Measurements from ENCODE around the gene SLC16A6. TPM values are rescaled to one million over a fixed set of nuclear protein-coding genes. Genes with fewer than 3 reads are reported as not detected.
"Not testable (repeated sequence)": the region's sequence is repeated elsewhere in the genome, so short reads cannot be mapped to it uniquely, and the experiment has no call there.

SLC16A6 gene
- polyA plus RNA-seq, 1 donor (not counting 4 experiments of a cell fraction or from before 2014, with no cell fraction given) = 0.14 TPM

DNA sequence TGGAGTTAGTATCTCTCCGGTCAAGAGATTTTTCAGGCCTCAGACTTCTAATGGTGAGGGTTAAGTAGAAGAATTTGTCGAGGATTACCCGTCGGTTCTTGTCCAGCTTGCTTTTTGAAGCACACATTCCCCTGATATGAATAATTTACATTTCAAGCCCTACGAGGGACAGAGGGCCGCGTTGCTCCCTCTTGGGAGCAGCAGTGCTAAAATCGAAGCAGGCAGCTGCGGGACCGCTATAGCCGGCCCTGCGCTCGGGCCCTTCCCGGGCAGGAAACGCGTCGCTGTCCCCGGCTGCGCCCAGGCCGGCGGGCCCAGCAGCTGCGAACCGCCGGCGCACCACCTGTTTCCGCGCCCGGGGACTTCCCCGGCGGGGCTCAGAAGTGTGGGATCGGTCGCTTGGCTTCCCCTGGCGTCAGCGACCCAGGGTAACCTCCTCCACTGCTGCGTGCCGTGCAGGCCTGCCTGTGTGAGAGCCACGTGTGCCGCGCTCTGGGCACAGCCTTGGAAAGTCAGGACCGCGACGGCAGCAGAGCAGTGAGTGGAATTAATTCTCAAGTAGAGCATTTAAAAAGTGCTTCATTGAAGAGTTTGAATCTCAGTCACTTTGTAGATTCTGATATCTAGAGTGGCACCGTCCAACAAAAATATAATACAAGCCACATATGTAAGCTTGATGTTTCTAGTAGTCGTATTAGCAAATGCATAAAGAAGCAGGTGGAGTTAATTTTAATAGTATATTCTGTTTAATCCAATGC is 31.9 kb downstream of the SLC16A6 start:
- H3K4me1 ChIP-seq (ENCODE audit: control insufficient read depth, extremely low read depth, insufficient read depth, low read length); H3K9me1 ChIP-seq (ENCODE audit: control insufficient read depth, extremely low read depth, insufficient read depth, low read length); H3K27me3 ChIP-seq (ENCODE audit: control insufficient read depth, extremely low read depth, insufficient read depth, low read length); DNase-seq (ENCODE audit: low read depth, low spot score); H3K27ac ChIP-seq (ENCODE audit: control insufficient read depth, insufficient read depth, low read length); dilution Hi-C loops (cut with MboI; ENCODE audit: extremely low pct_ligation_motif_present, low sequenced_read_pairs); H3K79me2 ChIP-seq (ENCODE audit: control insufficient read depth, insufficient read depth, low read length); H3K9me3 ChIP-seq (ENCODE audit: control insufficient read depth, low read depth, low read length); H4K20me1 ChIP-seq (ENCODE audit: control insufficient read depth, extremely low read depth, insufficient read depth, low read length): not testable (repeated sequence)
- H3K36me3 ChIP-seq (ENCODE audit: control insufficient read depth in 2 of 2, extremely low read depth in 1 of 2, insufficient read depth in 2 of 2, low read length in 2 of 2) = peaks cover 3 to 12% of the 10 kb centered on the region in 2 experiments
- peak overlapping the region; percentile 59 for H2AFZ ChIP-seq (ENCODE audit: control insufficient read depth, low read length)
- peak; percentile 46 for FAIRE-seq
- peak overlapping the region in 1 of 3 experiments; percentile 33 for H3K4me3 ChIP-seq (ENCODE audit: control insufficient read depth in 2 of 3, extremely low read depth in 1 of 3, insufficient read depth in 2 of 3, low read depth in 1 of 3, low read length in 3 of 3)
- H3K9ac ChIP-seq (ENCODE audit: control insufficient read depth, extremely low read depth, insufficient read depth, low read length) = peak overlapping the region; percentile 15
- peak overlapping the region; percentile 60 for H3K4me2 ChIP-seq (ENCODE audit: control insufficient read depth, extremely low read depth, insufficient read depth, low read depth, low read length)

GRCh38 chr17:68257934-68258333 is 33.0 kb downstream of the SLC16A6 start:
- TF ChIP-seq, protein P1, sequence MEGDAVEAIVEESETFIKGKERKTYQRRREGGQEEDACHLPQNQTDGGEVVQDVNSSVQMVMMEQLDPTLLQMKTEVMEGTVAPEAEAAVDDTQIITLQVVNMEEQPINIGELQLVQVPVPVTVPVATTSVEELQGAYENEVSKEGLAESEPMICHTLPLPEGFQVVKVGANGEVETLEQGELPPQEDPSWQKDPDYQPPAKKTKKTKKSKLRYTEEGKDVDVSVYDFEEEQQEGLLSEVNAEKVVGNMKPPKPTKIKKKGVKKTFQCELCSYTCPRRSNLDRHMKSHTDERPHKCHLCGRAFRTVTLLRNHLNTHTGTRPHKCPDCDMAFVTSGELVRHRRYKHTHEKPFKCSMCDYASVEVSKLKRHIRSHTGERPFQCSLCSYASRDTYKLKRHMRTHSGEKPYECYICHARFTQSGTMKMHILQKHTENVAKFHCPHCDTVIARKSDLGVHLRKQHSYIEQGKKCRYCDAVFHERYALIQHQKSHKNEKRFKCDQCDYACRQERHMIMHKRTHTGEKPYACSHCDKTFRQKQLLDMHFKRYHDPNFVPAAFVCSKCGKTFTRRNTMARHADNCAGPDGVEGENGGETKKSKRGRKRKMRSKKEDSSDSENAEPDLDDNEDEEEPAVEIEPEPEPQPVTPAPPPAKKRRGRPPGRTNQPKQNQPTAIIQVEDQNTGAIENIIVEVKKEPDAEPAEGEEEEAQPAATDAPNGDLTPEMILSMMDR (optimal IDR thresholded peaks at IDR 0.05 in 1 of 3, IDR thresholded peaks at IDR 0.05 in 1 of 3, conservative IDR thresholded peaks at IDR 0.05 in 1 of 3; ENCODE audit: extremely low read depth in 1 of 3, insufficient read depth in 2 of 3, low read length in 3 of 3) = no peak
- TF ChIP-seq EZH2 (IDR thresholded peaks at IDR 0.05; ENCODE audit: low read length) = no peak
- Histone ChIP-seq H4K20me1 (ENCODE audit: control insufficient read depth, extremely low read depth, insufficient read depth, low read length) (no peaks in the 10 kb centered on the region), H3K4me3 (ENCODE audit: control insufficient read depth in 2 of 3, extremely low read depth in 1 of 3, insufficient read depth in 2 of 3, low read depth in 1 of 3, low read length in 3 of 3) (no peak overlapping the region), H3K4me1 (ENCODE audit: control insufficient read depth, extremely low read depth, insufficient read depth, low read length) (peaks cover 3% of the 10 kb centered on the region), H3K9me1 (ENCODE audit: control insufficient read depth, extremely low read depth, insufficient read depth, low read length) (no peaks in the 10 kb centered on the region), H3K27me3 (ENCODE audit: control insufficient read depth, extremely low read depth, insufficient read depth, low read length) (no peaks in the 10 kb centered on the region), H3K9ac (ENCODE audit: control insufficient read depth, extremely low read depth, insufficient read depth, low read length) (no peak overlapping the region), H2AFZ (ENCODE audit: control insufficient read depth, low read length) (no peak overlapping the region), H3K9me3 (ENCODE audit: control insufficient read depth, low read depth, low read length) (no peaks in the 10 kb centered on the region), H3K36me3 (ENCODE audit: control insufficient read depth in 2 of 2, extremely low read depth in 1 of 2, insufficient read depth in 2 of 2, low read length in 2 of 2) (peaks cover 3 to 13% of the 10 kb centered on the region in 2 experiments), H3K79me2 (ENCODE audit: control insufficient read depth, insufficient read depth, low read length) (no peaks in the 10 kb centered on the region), H3K4me2 (ENCODE audit: control insufficient read depth, extremely low read depth, insufficient read depth, low read depth, low read length) (no peak overlapping the region), H3K27ac (ENCODE audit: control insufficient read depth, insufficient read depth, low read length) (no peak overlapping the region)
- FAIRE-seq (no peak), DNase-seq (ENCODE audit: low read depth, low spot score) (no peak)
- dilution Hi-C loops (cut with MboI; ENCODE audit: extremely low pct_ligation_motif_present, low sequenced_read_pairs) = no loop called here

DNA sequence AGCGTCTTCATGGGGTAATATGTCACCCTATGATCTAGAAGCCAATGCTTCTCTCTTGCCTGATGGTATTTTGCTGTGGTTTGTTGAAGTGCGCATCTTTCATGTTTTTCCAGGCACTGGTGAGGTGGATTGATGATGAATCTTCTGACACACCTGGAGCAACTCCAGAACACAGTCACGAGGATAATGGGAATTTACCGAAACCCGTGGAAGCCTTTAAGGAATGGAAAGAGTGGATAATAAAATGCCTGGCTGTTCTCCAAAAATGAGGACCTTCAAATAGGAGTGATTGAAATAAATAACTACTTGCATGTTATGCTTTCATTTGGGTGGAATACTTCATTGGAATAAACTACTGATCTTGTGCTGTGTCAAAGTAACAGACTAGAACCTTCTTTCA is 34.2 kb downstream of the SLC16A6 start:
- H3K9me1 ChIP-seq (ENCODE audit: control insufficient read depth, extremely low read depth, insufficient read depth, low read length); H3K79me2 ChIP-seq (ENCODE audit: control insufficient read depth, insufficient read depth, low read length); H3K4me1 ChIP-seq (ENCODE audit: control insufficient read depth, extremely low read depth, insufficient read depth, low read length); H3K27ac ChIP-seq (ENCODE audit: control insufficient read depth, insufficient read depth, low read length); H3K27me3 ChIP-seq (ENCODE audit: control insufficient read depth, extremely low read depth, insufficient read depth, low read length); DNase-seq (ENCODE audit: low read depth, low spot score); H3K4me3 ChIP-seq (ENCODE audit: control insufficient read depth in 2 of 3, extremely low read depth in 1 of 3, insufficient read depth in 2 of 3, low read depth in 1 of 3, low read length in 3 of 3); H3K4me2 ChIP-seq (ENCODE audit: control insufficient read depth, extremely low read depth, insufficient read depth, low read depth, low read length); FAIRE-seq; dilution Hi-C loops (cut with MboI; ENCODE audit: extremely low pct_ligation_motif_present, low sequenced_read_pairs); H2AFZ ChIP-seq (ENCODE audit: control insufficient read depth, low read length); H3K9ac ChIP-seq (ENCODE audit: control insufficient read depth, extremely low read depth, insufficient read depth, low read length); H3K9me3 ChIP-seq (ENCODE audit: control insufficient read depth, low read depth, low read length); H4K20me1 ChIP-seq (ENCODE audit: control insufficient read depth, extremely low read depth, insufficient read depth, low read length): not testable (repeated sequence)
- H3K36me3 ChIP-seq (ENCODE audit: control insufficient read depth in 2 of 2, extremely low read depth in 1 of 2, insufficient read depth in 2 of 2, low read length in 2 of 2) = peaks cover 3 to 13% of the 10 kb centered on the region in 2 experiments

Measured in keratinocyte (primary cell).